ENCODE results near the gene NXNL1.

The NXNL1 gene

GRCh38 chr19:17460372-17461230 lies at the start of gene NXNL1:
Gene NXNL1 (minus strand): TSS chr19:17460926. CDS start chr19:17460869, 57 bp downstream.
- no peak for TF ChIP-seq CTCF (IDR thresholded peaks at IDR 0.05)

- no peak for TF ChIP-seq CTCF (IDR thresholded peaks at IDR 0.05)
Observed at GRCh38 chr19:17506745-17507144, 46.0 kb upstream of the NXNL1 start.

GRCh38 chr19:17505223-17505622 lies 44.5 kb upstream of the NXNL1 start:
- TF ChIP-seq CTCF (IDR thresholded peaks at IDR 0.05): no peak

GRCh38 chr19:17504456-17504855 lies 43.7 kb upstream of the NXNL1 start:
- no peak for TF ChIP-seq CTCF (IDR thresholded peaks at IDR 0.05)

GRCh38 chr19:17504030-17504429 lies 43.3 kb upstream of the NXNL1 start:
- no peak for TF ChIP-seq CTCF (IDR thresholded peaks at IDR 0.05)

- TF ChIP-seq CTCF (IDR thresholded peaks at IDR 0.05): no peak
Observed at GRCh38 chr19:17503240-17503639, 42.5 kb upstream of the NXNL1 start.

- TF ChIP-seq CTCF (IDR thresholded peaks at IDR 0.05): no peak
Observed at GRCh38 chr19:17500447-17501198, 39.9 kb upstream of the NXNL1 start.
